Heart left ventricle (tissue), 16 donors: ENCODE data around the gene PSMB8. TPM values are rescaled to one million over a fixed set of nuclear protein-coding genes. Genes with fewer than 3 reads are reported as not detected.
A peak's percentile ranks its signal among the peaks of the same experiment; 100 is the strongest.

Experiments
- ATAC-seq, 4 donors: fragments of 200-7000 bp; cut with Tn5 transposase; one replicate each; pipeline ENCODE4 v1.9.1; 2020 to 2022; ENCODE audit warnings: moderate library complexity in 4 of 4, mild to moderate bottlenecking in 3 of 4, moderate number of reproducible peaks in 1 of 4
- DNase-seq, 5 donors: peaks; one replicate each; pipeline ENCODE4 v3.0.0-alpha.2; 2020
- H3K27ac ChIP-seq, 12 donors: fragments of 200-600 bp; sonication (generic) in 4 of 12; one replicate each; pipeline versions ENCODE4 v1.5.0 to v1.8.0; 2016 to 2022; ENCODE audit warnings: mild to moderate bottlenecking in 2 of 12
- H3K27me3 ChIP-seq, 9 donors: fragments of 200-600 bp; sonication (generic) in 2 of 9; one replicate each; pipeline versions ENCODE4 v1.5.1 to v1.8.0; 2016 to 2022; ENCODE audit warnings: mild to moderate bottlenecking in 3 of 9
- H3K36me3 ChIP-seq, 9 donors: fragments of 200-600 bp; sonication (generic) in 2 of 9; one replicate each; pipeline versions ENCODE4 v1.5.0 to v1.8.0; 2018 to 2022; ENCODE audit warnings: mild to moderate bottlenecking in 2 of 9
- H3K4me1 ChIP-seq, 12 donors: fragments of 200-600 bp; sonication (generic) in 4 of 12; one replicate each; pipeline versions ENCODE4 v1.5.0 to v1.8.0; 2016 to 2022; ENCODE audit warnings: mild to moderate bottlenecking in 3 of 12
- H3K4me3 ChIP-seq, 12 donors: fragments of 200-600 bp; sonication (generic) in 4 of 12; one replicate each; pipeline versions ENCODE4 v1.5.0 to v1.8.0; 2017 to 2022; ENCODE audit warnings: mild to moderate bottlenecking in 9 of 12, moderate library complexity in 4 of 12
- H3K9me3 ChIP-seq, 12 donors: fragments of 200-600 bp; sonication (generic) in 4 of 12; one replicate each; pipeline versions ENCODE4 v1.5.0 to v1.8.0; 2016 to 2022; ENCODE audit warnings: mild to moderate bottlenecking in 1 of 12
- POLR2A ChIP-seq, 2 donors: fragments of 450-650 bp; IDR thresholded peaks; one replicate each; pipeline ENCODE4 v1.6.1; 2017; ENCODE audit warnings: antibody characterized with exemption in 2 of 2, mild to moderate bottlenecking in 2 of 2, moderate library complexity in 2 of 2
- WGBS, 4 donors: extraction: QIAGEN DNeasy Blood & Tissue Kit in 2 of 4; methylation state at CpG; one replicate each; pipeline versions ENCODE4 v1.1.5 to v1.1.7; 2013 to 2018; 5-methylcytosine and 5-hydroxymethylcytosine counted together
- intact Hi-C, 10 donors: fragments of 100-400 bp; cut with DNase I; formaldehyde crosslinking; loops; one replicate each; pipeline versions ENCODE4 v1.11.1 to v1.14.2; 2022
- polyA plus RNA-seq, 2 donors: library from polyadenylated mRNA; stranded (reverse); fragments of 200-250 nt; gene quantifications; one replicate each; pipeline ENCODE4 v1.2.3, GENCODE V29; 2013
- total RNA-seq, 9 donors: library from RNA; depleted of rRNA in 2 of 9; stranded (reverse); fragments of >200 nt in 2 of 9; fragmentation: NEBNext Ultra II Directional in 3 of 9; extraction: Animal tissue kit (Norgen Biotek cat#: 25700) in 3 of 9; gene quantifications; one replicate each; pipeline versions ENCODE4 v1.1.0 to v1.2.4, GENCODE V29; 2016 to 2023
- TF ChIP-seq, protein P1 (sequence below), 12 donors: fragments of 200-600 bp; sonication (generic) in 4 of 12; IDR thresholded peaks; one replicate each; pipeline versions ENCODE4 v1.5.0 to v1.8.0; 2018 to 2022; ENCODE audit warnings: antibody characterized with exemption in 12 of 12, mild to moderate bottlenecking in 5 of 12
- donor health status: ischemic (EF 13 %, LVEDD 7.1; RV severe dilation, severe dysfunction).
- donor health status: healthy with polysubstance abuse.
- donor health status: DM: no; HTN: yes; CAD: no.
- donor health status: DM: no; HTN: no; CAD: no.
- donor health status: ischemic (EF 25% LVEDD 6.9; RV normal size, moderate dysfunction).
- donor health status: ischemic (EF 25% LVEDD 5.7; RV mildly dilated, moderate dysfunction).
- donor health status: healthy.
- donor health status: DM: yes; HTN: yes; CAD: no.
- donor health status: ischemic (EF 35%, LVEDD 5.7; RV mildly dilated, moderate dysfunction).
- donor health status: nonischemic (EF 11% LVEDD 7.7; RV severe dilation, severe dysfunction).
- donor health status: DM: yes; HTN: yes; CAD: no.
- donor health status: PGD.
- donor health status: ischemic (EF 29% LVEDD 5.4; RV normal size, mild dysfunction).
- donor health status: nonischemic (EF 23%, LVEDD 6.1; RV moderate dilation, normal function).

Gene PSMB8
- total and polyA plus RNA-seq, 11 donors = 11.1 to 115 (median 17.6) TPM

DNA sequence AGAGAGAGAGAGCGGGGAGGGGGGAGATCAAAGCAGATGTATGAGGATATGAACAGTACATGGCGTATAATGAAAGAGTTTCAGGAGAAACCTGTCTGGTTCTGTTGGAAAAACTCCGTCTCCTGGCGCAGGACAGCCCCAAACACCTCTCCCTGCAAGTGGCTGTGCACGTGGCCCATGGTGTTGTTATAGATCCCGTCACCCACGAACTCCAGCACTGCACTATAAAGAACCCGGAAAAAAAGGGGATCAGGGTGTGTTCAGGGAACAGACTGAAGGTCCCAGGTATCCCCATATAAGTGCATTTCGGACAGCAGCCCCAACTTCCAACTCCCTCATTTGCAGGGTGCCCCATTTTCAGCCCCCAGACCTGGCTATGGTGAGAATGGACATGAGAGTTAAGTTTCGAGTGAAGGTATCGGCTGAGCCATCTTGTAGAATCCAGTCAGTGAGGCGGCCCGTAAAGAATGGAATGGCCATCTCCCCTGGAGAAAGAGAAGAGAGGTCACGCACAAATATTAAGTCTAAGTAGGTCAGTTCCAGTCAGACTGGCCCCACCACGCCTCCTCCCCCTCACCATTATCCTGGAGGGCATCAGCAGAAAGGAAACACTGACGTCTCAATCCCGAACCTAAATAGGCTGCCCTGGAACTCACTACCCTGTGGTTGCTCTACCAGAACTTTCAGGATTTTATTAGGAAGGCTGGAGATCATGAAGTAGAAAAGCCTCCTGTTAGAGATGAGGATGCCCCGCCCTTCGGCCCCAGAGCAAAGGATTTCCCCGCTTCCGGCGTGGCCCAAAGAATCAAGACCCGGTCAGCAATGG lies 8.4 kb upstream of the PSMB8 start:
- H3K4me1 ChIP-seq = peaks cover 0 to 79% (median 24%) of the 10 kb centered on the region in 12 donors
- H3K27me3 ChIP-seq = no peaks in the 10 kb centered on the region
- H3K27ac ChIP-seq = peak overlapping the region; percentile 90 to 100 (median 99)
- ATAC-seq = peak in 1 of 4 donors; percentile 2
- DNase-seq = peak in 3 of 5 donors; percentile 44 to 51 (median 48)
- WGBS, 4 donors = 40 to 49% (median 48%) methylated on average over 23 of the region's 23 CpGs
- no peaks in the 10 kb centered on the region for H3K9me3 ChIP-seq
- intact Hi-C loops = loop anchor here in 2 of 10 donors (1.0 to 2.0 kb wide), 2 partner anchors 8 to 13 kb away; partner anchors contain the start of genes PSMB8 (in 1 of the 2) and TAP2 (in 1 of the 2)
- H3K36me3 ChIP-seq = peaks cover 0 to 65% (median 47%) of the 10 kb centered on the region in 9 donors
- no peak for TF ChIP-seq POLR2A (IDR thresholded peaks at IDR 0.05)
- TF ChIP-seq, protein P1, sequence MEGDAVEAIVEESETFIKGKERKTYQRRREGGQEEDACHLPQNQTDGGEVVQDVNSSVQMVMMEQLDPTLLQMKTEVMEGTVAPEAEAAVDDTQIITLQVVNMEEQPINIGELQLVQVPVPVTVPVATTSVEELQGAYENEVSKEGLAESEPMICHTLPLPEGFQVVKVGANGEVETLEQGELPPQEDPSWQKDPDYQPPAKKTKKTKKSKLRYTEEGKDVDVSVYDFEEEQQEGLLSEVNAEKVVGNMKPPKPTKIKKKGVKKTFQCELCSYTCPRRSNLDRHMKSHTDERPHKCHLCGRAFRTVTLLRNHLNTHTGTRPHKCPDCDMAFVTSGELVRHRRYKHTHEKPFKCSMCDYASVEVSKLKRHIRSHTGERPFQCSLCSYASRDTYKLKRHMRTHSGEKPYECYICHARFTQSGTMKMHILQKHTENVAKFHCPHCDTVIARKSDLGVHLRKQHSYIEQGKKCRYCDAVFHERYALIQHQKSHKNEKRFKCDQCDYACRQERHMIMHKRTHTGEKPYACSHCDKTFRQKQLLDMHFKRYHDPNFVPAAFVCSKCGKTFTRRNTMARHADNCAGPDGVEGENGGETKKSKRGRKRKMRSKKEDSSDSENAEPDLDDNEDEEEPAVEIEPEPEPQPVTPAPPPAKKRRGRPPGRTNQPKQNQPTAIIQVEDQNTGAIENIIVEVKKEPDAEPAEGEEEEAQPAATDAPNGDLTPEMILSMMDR (IDR thresholded peaks at IDR 0.05) = no peak
- peak overlapping the region; percentile 69 to 99 (median 90) for H3K4me3 ChIP-seq

DNA sequence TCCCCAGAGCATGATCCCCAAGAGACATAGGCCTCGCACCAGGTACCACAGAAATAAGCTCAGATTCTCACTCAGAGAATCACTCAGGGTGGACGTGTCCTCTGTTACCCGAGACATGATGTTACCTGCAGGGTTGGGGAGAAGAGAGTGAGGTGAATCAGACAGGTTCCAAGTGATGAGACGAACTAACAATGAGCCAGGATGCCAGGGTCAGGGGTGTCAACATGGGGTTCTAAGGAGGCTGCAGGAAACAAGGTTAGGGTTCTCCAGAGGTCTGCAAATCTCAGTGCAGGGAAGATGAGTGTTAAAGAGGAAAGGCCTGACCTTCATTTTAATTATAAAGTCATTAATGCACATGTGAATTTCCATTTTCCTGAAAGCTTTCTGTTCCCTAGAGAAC lies 7.2 kb upstream of the PSMB8 start:
- no peaks in the 10 kb centered on the region for H3K27me3 ChIP-seq
- H3K4me3 ChIP-seq = peak overlapping the region in 1 of 12 donors; percentile 99
- peaks cover 0 to 79% (median 25%) of the 10 kb centered on the region in 12 donors for H3K4me1 ChIP-seq
- intact Hi-C loops = no loop called here
- DNase-seq (no peak), ATAC-seq (no peak)
- peak overlapping the region in 4 of 12 donors; percentile 99 to 100 (median 100) for H3K27ac ChIP-seq
- no peaks in the 10 kb centered on the region for H3K9me3 ChIP-seq
- WGBS, 4 donors = 81 to 94% (median 88%) methylated on average over 4 of the region's 4 CpGs
- TF ChIP-seq, protein P1 (IDR thresholded peaks at IDR 0.05) = no peak
- TF ChIP-seq POLR2A (IDR thresholded peaks at IDR 0.05) = no peak
- H3K36me3 ChIP-seq = peaks cover 0 to 65% (median 52%) of the 10 kb centered on the region in 9 donors

DNA sequence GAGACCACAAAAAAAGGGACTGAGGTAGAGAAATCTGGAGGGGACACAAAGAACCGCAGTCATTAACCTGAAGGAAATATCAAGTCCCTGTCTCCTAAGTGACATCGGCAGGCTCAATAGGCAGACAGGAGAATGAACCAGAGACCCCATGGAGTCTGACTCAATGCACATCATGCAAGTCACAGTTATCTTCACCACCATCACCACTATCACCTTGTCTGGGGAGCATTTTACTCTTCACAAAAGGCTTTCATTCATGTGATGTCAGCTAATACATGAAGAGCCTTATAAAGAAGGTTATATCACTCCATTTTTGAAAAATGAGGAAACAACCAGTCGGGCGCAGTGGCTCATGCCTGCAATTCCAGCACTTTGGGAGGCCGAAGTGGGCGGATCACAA lies 5.3 kb upstream of the PSMB8 start:
- Histone ChIP-seq H3K27ac (peak overlapping the region in 1 of 12 donors; percentile 33), H3K27me3 (no peaks in the 10 kb centered on the region), H3K4me1 (peaks cover 0 to 78% (median 20%) of the 10 kb centered on the region in 12 donors), H3K9me3 (no peaks in the 10 kb centered on the region), H3K36me3 (peaks cover 0 to 77% (median 63%) of the 10 kb centered on the region in 9 donors), H3K4me3 (no peak overlapping the region)
- WGBS, 4 donors = 76 to 83% (median 80%) methylated on average over 6 of the region's 6 CpGs
- no peak for TF ChIP-seq POLR2A (IDR thresholded peaks at IDR 0.05)
- TF ChIP-seq, protein P1 (IDR thresholded peaks at IDR 0.05) = no peak
- DNase-seq (no peak), ATAC-seq (no peak)
- intact Hi-C loops = no loop called here

DNA sequence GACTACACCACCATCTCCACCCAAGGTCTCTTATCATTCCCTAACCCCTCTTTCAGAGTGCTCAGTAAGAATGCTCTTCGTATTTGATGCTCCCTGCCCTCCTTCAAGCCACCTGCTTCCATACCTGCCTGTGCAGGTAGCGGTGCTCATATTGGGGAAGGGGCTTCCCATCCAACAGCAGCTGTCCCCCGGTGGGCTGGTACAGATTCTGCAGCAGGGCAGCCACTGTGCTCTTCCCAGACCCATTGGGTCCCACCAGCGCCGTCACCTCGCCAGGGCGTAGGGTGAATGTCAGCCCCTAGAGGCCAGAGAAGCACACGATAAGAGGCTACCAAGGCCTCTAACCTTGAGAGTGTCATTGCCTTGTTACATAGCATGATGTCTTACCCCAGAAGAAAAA lies 3.9 kb upstream of the PSMB8 start:
- intact Hi-C loops = no loop called here
- no peak for TF ChIP-seq POLR2A (IDR thresholded peaks at IDR 0.05)
- TF ChIP-seq, protein P1 (IDR thresholded peaks at IDR 0.05) = no peak
- 86 to 94% (median 89%) methylated on average over 8 of the region's 8 CpGs for WGBS, 4 donors
- Histone ChIP-seq H3K4me1 (peaks cover 0 to 84% (median 22%) of the 10 kb centered on the region in 12 donors), H3K9me3 (no peaks in the 10 kb centered on the region), H3K4me3 (peak overlapping the region in 1 of 12 donors; percentile 12), H3K27me3 (no peaks in the 10 kb centered on the region), H3K27ac (peak overlapping the region in 1 of 12 donors; percentile 3), H3K36me3 (peaks cover 0 to 78% (median 63%) of the 10 kb centered on the region in 9 donors)
- ATAC-seq = no peak
- no peak for DNase-seq
